SKM-1 treated with dmso at 0.1 percent for 144 hours (cell line): ENCODE data around the gene NLE1.

Experiments used
- DNase-seq: peaks from one replicate; lab custom pipeline; 2025; ENCODE audit not compliant: unreplicated experiment; lab: John Stamatoyannopoulos, UW

The NLE1 gene

GRCh38 chr17:35087731-35088355 is 54.3 kb downstream of the NLE1 start:
- peak; percentile 50 for DNase-seq

- DNase-seq = no peak
Measured at GRCh38 chr17:35086931-35087573, 55.1 kb downstream of the NLE1 start.

- DNase-seq = no peak
Measured at GRCh38 chr17:35086164-35086563, 55.9 kb downstream of the NLE1 start.

GRCh38 chr17:35084987-35085386 is 57.1 kb downstream of the NLE1 start:
- DNase-seq = no peak

GRCh38 chr17:35083071-35083470 is 59.0 kb downstream of the NLE1 start:
- DNase-seq = no peak

GRCh38 chr17:35082073-35082657 is 59.9 kb downstream of the NLE1 start:
- DNase-seq = no peak

- no peak for DNase-seq
Measured at GRCh38 chr17:35081638-35082037, 60.5 kb downstream of the NLE1 start.

- no peak for DNase-seq
Measured at GRCh38 chr17:35080536-35080935, 61.6 kb downstream of the NLE1 start.

- no peak for DNase-seq
Measured at GRCh38 chr17:35079547-35080423, 62.3 kb downstream of the NLE1 start.
